GM19240 (cell line): ENCODE measurements around the gene BCL11A.

Source experiments
- DNase-seq: peaks from one replicate; pipeline ENCODE4 v3.0.0; 2011; ENCODE audit warnings: low spot score; ENCODE audit not compliant: insufficient read length

BCL11A gene

GRCh38 chr2:60487174-60487573, 66.3 kb downstream of the BCL11A start:
- DNase-seq: no peak

GRCh38 chr2:60486551-60486950, 66.9 kb downstream of the BCL11A start:
- no peak for DNase-seq

- no peak for DNase-seq
Observed at GRCh38 chr2:60486067-60486466, 67.4 kb downstream of the BCL11A start.

- no peak for DNase-seq
Observed at GRCh38 chr2:60485550-60485949, 67.9 kb downstream of the BCL11A start.

- no peak for DNase-seq
Observed at GRCh38 chr2:60485055-60485454, 68.4 kb downstream of the BCL11A start.

- DNase-seq: no peak
Observed at GRCh38 chr2:60484133-60484645, 69.3 kb downstream of the BCL11A start.

GRCh38 chr2:60483401-60483800, 70.1 kb downstream of the BCL11A start:
- no peak for DNase-seq

GRCh38 chr2:60482222-60482621, 71.2 kb downstream of the BCL11A start:
- no peak for DNase-seq

- DNase-seq: no peak
Observed at GRCh38 chr2:60481257-60481656, 72.2 kb downstream of the BCL11A start.

- DNase-seq: no peak
Observed at GRCh38 chr2:60480089-60480773, 73.2 kb downstream of the BCL11A start.

GRCh38 chr2:60479226-60480088, 74.0 kb downstream of the BCL11A start:
- no peak for DNase-seq

- DNase-seq: no peak
Observed at GRCh38 chr2:60478660-60479059, 74.8 kb downstream of the BCL11A start.

- no peak for DNase-seq
Observed at GRCh38 chr2:60476206-60476954, 77.1 kb downstream of the BCL11A start.

GRCh38 chr2:60475123-60475830, 78.2 kb downstream of the BCL11A start:
- DNase-seq: no peak

GRCh38 chr2:60474301-60474700, 79.2 kb downstream of the BCL11A start:
- no peak for DNase-seq

- no peak for DNase-seq
Observed at GRCh38 chr2:60473546-60473945, 79.9 kb downstream of the BCL11A start.

- no peak for DNase-seq
Observed at GRCh38 chr2:60472663-60473289, 80.7 kb downstream of the BCL11A start.

- no peak for DNase-seq
Observed at GRCh38 chr2:60472041-60472440, 81.4 kb downstream of the BCL11A start.

GRCh38 chr2:60470340-60470739, 83.1 kb downstream of the BCL11A start:
- no peak for DNase-seq

- DNase-seq: no peak
Observed at GRCh38 chr2:60469536-60470317, 83.7 kb downstream of the BCL11A start.
